Measurements from ENCODE around the gene CCDC167.
"Not testable (repeated sequence)": the region's sequence is repeated elsewhere in the genome, so short reads cannot be mapped to it uniquely, and the experiment has no call there.

Gene CCDC167

GRCh38 chr6:37507690-37508421 is 8.2 kb upstream of the CCDC167 start:
- FAIRE-seq, result no peak

GRCh38 chr6:37507077-37507476 is 7.4 kb upstream of the CCDC167 start:
- FAIRE-seq, result no peak

GRCh38 chr6:37506479-37506878 is 6.8 kb upstream of the CCDC167 start:
- FAIRE-seq, result no peak

- FAIRE-seq, result no peak
Measured at GRCh38 chr6:37504024-37504423, 4.3 kb upstream of the CCDC167 start.

GRCh38 chr6:37503309-37503965 is 3.7 kb upstream of the CCDC167 start:
- FAIRE-seq, result no peak

- FAIRE-seq, result no peak
Measured at GRCh38 chr6:37502703-37503291, 3.1 kb upstream of the CCDC167 start.

- FAIRE-seq, result no peak
Measured at GRCh38 chr6:37501632-37502491, 2.2 kb upstream of the CCDC167 start.

- FAIRE-seq, result not testable (repeated sequence)
Measured at GRCh38 chr6:37500904-37501303, 1.2 kb upstream of the CCDC167 start.

- FAIRE-seq, result no peak
Measured at GRCh38 chr6:37500294-37500608, 558 bp upstream of the CCDC167 start.

GRCh38 chr6:37496951-37497885 is 2.5 kb downstream of the CCDC167 start:
- no peak for FAIRE-seq

GRCh38 chr6:37495244-37495934 is 4.3 kb downstream of the CCDC167 start:
- FAIRE-seq, result no peak

- FAIRE-seq, result no peak
Measured at GRCh38 chr6:37493661-37493995, 6.1 kb downstream of the CCDC167 start.

GRCh38 chr6:37492991-37493660 is 6.6 kb downstream of the CCDC167 start:
- no peak for FAIRE-seq

GRCh38 chr6:37492236-37492972 is 7.3 kb downstream of the CCDC167 start:
- FAIRE-seq, result no peak

GRCh38 chr6:37491830-37492208 is 7.9 kb downstream of the CCDC167 start:
- FAIRE-seq, result no peak

- no peak for FAIRE-seq
Measured at GRCh38 chr6:37491171-37491829, 8.4 kb downstream of the CCDC167 start.

GRCh38 chr6:37490536-37491170 is 9.0 kb downstream of the CCDC167 start:
- no peak for FAIRE-seq

GRCh38 chr6:37489697-37490336 is 9.9 kb downstream of the CCDC167 start:
- no peak for FAIRE-seq

GRCh38 chr6:37488476-37488875 is 11.2 kb downstream of the CCDC167 start:
- no peak for FAIRE-seq

Measured in colon (tissue), 2 donors.